K562 (cell line): Measurements from ENCODE around the gene TRMT112. TPM values are rescaled to one million over a fixed set of nuclear protein-coding genes. Genes with fewer than 3 reads are reported as not detected.
A peak's percentile ranks its signal among the peaks of the same experiment; 100 is the strongest.

ENCODE experiments used
- BRF1 ChIP-seq: IDR thresholded peaks from 3 replicates; pipeline ENCODE4 v1.6.1; 2011; ENCODE audit warnings: borderline replicate concordance, mild to moderate bottlenecking; ENCODE audit not compliant: insufficient read length; ENCODE audit errors: extremely low read depth
- CBX5 ChIP-seq: IDR thresholded peaks from 2 replicates; pipeline ENCODE4 v1.6.1; 2014; ENCODE audit warnings: low read depth, borderline replicate concordance
- HNRNPH1 ChIP-seq: fragments of 200-400 bp; formaldehyde crosslinking; optimal IDR thresholded peaks from 2 replicates; pipeline ENCODE3; 2017; ENCODE audit warnings: low read depth, mild to moderate bottlenecking, low read length, moderate library complexity
- LCOR ChIP-seq: sonication (generic); formaldehyde crosslinking; IDR thresholded peaks from 2 replicates; pipeline ENCODE4 v1.8.0; 2022; ENCODE audit warnings: mild to moderate bottlenecking, missing genetic modification reagents
- MYNN ChIP-seq, 2 experiments: sonication (generic); formaldehyde crosslinking in 1 of 2; IDR thresholded peaks; 2 replicates each; pipeline versions ENCODE4 v1.5.0 to v1.6.1; 2016 to 2020; ENCODE audit warnings: antibody characterized with exemption in 1 of 2, missing genetic modification reagents in 1 of 2
- NCOA6 ChIP-seq: fragments of 450-650 bp; IDR thresholded peaks from 2 replicates; pipeline ENCODE4 v1.6.1; 2017; ENCODE audit warnings: mild to moderate bottlenecking
- PHF20 ChIP-seq: fragments of 450-650 bp; IDR thresholded peaks from 2 replicates; pipeline ENCODE4 v1.6.1; 2018; ENCODE audit not compliant: partially characterized antibody
- RAD51 ChIP-seq: fragments of 450-650 bp; IDR thresholded peaks from 2 replicates; pipeline ENCODE4 v1.7.1; 2016; ENCODE audit warnings: low read depth, mild to moderate bottlenecking, borderline replicate concordance
- SLC30A9 ChIP-seq: fragments of 250-450 bp; sonication (Bioruptor Pico); IDR thresholded peaks from 2 replicates; pipeline ENCODE4 v1.8.0; 2022; ENCODE audit warnings: mild to moderate bottlenecking, moderate library complexity
- SMARCE1 ChIP-seq: fragments of 450-650 bp; IDR thresholded peaks from 2 replicates; pipeline ENCODE4 v1.7.1; 2016; ENCODE audit warnings: mild to moderate bottlenecking
- STAG1 ChIP-seq: sonication (generic); formaldehyde crosslinking; IDR thresholded peaks from 2 replicates; pipeline ENCODE4 v1.5.0; 2020; ENCODE audit warnings: missing genetic modification reagents, borderline replicate concordance
- XRCC3 ChIP-seq: fragments of 450-650 bp; IDR thresholded peaks from 2 replicates; pipeline ENCODE4 v1.6.1; 2017; ENCODE audit warnings: mild to moderate bottlenecking, moderate library complexity
- ZNF274 ChIP-seq: IDR thresholded peaks from 2 replicates; pipeline ENCODE4 v1.6.1; 2011; ENCODE audit warnings: low read depth, mild to moderate bottlenecking, low read length, moderate library complexity, borderline replicate concordance
- polyA plus RNA-seq, 8 experiments: library from polyadenylated mRNA; depleted of rRNA in 4 of 8; stranded (reverse) in 5 of 8; unstranded in 3 of 8; fragments of >200 nt; fragmentation: Nextera tagmentation in 2 of 8; fragmentation: Illumina TruSeq in 1 of 8; extraction: Ambion mirVana in 2 of 8; extraction: Trizol in 1 of 8; gene quantifications; 2 replicates each; pipeline versions ENCODE4 v1.2.1 to v1.2.3, GENCODE V29; 2011 to 2014; ENCODE audit warnings: inconsistent platforms in 1 of 8, missing spikeins in 1 of 8
- total RNA-seq, 7 experiments: library from RNA; depleted of rRNA in 6 of 7; stranded (reverse); fragments of >200 nt in 6 of 7; fragmentation: Illumina TruSeq in 2 of 7; extraction: Trizol in 2 of 7; gene quantifications; 2 replicates each; pipeline versions ENCODE4 v1.2.1 to v1.2.3, GENCODE V29; 2011 to 2021; ENCODE audit warnings: low replicate concordance in 1 of 7
- TF ChIP-seq, protein P1 (sequence below): fragments of 450-650 bp; IDR thresholded peaks from 2 replicates; pipeline ENCODE4 v1.6.1; 2016; ENCODE audit warnings: borderline replicate concordance
- TF ChIP-seq, protein P2 (sequence below): fragments of 250-450 bp; sonication (Bioruptor Pico); IDR thresholded peaks from 2 replicates; pipeline ENCODE4 v1.5.0; 2021
- TF ChIP-seq, protein P3 (sequence below): fragments of 250-450 bp; sonication (Bioruptor Pico); IDR thresholded peaks from 2 replicates; pipeline ENCODE4 v1.9.0; 2021; ENCODE audit warnings: mild to moderate bottlenecking
- TF ChIP-seq, protein P4 (sequence below): fragments of 450-650 bp; IDR thresholded peaks from one replicate; pipeline ENCODE4 v1.6.1; 2018; ENCODE audit warnings: mild to moderate bottlenecking, moderate library complexity; ENCODE audit not compliant: partially characterized antibody
- TF ChIP-seq, protein P5 (sequence below): IDR thresholded peaks from 2 replicates; pipeline ENCODE4 v1.6.1; 2014; ENCODE audit warnings: antibody characterized with exemption
- TF ChIP-seq, protein P6 (sequence below): fragments of 450-650 bp; IDR thresholded peaks from 2 replicates; pipeline ENCODE4 v1.6.1; 2016

Gene TRMT112
- total and polyA plus RNA-seq, 9 of the 15 experiments (the other 6 are each of a cell fraction or from before 2014, with no cell fraction given) = 162 to 444 (median 300) TPM

DNA sequence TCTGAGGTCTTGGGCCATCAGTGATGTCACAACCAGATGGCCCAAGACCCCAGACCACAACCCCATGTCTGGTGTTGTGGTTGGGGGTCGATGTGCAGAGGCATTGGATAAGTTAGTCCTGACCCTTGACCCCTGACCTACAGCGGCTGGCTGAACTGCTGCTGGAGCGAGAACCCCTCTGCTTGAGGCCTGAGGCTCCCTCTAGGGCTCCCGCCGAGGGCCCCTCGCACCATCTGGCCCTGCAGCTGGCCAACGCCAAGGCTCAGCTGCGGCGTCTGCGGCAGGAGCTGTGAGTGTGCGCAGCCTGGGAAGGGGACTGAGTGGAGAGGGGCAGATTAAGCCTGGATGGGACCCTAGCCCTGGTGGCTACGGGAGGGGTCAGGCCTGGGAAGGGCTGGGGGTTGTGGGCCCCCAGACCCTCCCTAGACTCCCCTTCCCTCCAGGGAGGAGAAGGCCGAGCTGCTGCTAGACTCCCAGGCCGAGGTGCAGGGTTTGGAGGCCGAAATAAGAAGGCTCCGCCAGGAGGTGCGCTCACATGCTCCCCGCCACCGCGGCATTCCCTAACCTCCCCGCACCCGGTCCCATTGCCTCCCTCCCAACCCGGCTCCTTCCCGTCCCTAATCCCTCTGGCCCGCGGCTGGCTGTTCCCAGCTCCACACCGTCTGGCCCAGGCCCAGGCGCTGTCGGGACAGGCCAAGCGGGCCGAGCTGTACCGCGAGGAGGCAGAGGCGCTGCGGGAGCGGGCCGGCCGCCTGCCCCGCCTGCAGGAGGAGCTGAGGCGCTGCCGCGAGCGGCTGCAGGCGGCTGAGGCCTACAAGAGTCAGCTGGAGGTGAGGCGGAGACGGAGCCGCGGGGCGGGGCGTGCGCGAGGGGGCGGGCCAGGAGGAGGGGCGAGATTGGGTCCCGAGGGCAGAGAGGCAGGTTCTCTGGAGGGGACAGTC is 24.8 kb upstream of the TRMT112 start (continued):
- TF ChIP-seq, protein P1, sequence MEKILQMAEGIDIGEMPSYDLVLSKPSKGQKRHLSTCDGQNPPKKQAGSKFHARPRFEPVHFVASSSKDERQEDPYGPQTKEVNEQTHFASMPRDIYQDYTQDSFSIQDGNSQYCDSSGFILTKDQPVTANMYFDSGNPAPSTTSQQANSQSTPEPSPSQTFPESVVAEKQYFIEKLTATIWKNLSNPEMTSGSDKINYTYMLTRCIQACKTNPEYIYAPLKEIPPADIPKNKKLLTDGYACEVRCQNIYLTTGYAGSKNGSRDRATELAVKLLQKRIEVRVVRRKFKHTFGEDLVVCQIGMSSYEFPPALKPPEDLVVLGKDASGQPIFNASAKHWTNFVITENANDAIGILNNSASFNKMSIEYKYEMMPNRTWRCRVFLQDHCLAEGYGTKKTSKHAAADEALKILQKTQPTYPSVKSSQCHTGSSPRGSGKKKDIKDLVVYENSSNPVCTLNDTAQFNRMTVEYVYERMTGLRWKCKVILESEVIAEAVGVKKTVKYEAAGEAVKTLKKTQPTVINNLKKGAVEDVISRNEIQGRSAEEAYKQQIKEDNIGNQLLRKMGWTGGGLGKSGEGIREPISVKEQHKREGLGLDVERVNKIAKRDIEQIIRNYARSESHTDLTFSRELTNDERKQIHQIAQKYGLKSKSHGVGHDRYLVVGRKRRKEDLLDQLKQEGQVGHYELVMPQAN = no peak
- TF ChIP-seq, protein P2, sequence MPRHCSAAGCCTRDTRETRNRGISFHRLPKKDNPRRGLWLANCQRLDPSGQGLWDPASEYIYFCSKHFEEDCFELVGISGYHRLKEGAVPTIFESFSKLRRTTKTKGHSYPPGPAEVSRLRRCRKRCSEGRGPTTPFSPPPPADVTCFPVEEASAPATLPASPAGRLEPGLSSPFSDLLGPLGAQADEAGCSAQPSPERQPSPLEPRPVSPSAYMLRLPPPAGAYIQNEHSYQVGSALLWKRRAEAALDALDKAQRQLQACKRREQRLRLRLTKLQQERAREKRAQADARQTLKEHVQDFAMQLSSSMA (CRISPR knock-in tag) = no peak
- TF ChIP-seq PHF20 (peak; percentile 73), CBX5 (no peak), BRF1 (no peak), SMARCE1 (no peak), MYNN (IDR thresholded peaks at IDR 0.05) (no peak), MYNN (CRISPR knock-in tag; IDR thresholded peaks at IDR 0.05) (no peak), XRCC3 (no peak), ZNF274 (no peak), LCOR (CRISPR knock-in tag) (no peak), NCOA6 (no peak), HNRNPH1 (no peak), SLC30A9 (CRISPR knock-in tag) (no peak), RAD51 (no peak), STAG1 (CRISPR knock-in tag) (no peak)
- TF ChIP-seq, protein P3, sequence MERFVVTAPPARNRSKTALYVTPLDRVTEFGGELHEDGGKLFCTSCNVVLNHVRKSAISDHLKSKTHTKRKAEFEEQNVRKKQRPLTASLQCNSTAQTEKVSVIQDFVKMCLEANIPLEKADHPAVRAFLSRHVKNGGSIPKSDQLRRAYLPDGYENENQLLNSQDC (CRISPR knock-in tag) = no peak
- TF ChIP-seq, protein P4, sequence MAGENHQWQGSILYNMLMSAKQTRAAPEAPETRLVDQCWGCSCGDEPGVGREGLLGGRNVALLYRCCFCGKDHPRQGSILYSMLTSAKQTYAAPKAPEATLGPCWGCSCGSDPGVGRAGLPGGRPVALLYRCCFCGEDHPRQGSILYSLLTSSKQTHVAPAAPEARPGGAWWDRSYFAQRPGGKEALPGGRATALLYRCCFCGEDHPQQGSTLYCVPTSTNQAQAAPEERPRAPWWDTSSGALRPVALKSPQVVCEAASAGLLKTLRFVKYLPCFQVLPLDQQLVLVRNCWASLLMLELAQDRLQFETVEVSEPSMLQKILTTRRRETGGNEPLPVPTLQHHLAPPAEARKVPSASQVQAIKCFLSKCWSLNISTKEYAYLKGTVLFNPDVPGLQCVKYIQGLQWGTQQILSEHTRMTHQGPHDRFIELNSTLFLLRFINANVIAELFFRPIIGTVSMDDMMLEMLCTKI = no peak
- TF ChIP-seq, protein P5, sequence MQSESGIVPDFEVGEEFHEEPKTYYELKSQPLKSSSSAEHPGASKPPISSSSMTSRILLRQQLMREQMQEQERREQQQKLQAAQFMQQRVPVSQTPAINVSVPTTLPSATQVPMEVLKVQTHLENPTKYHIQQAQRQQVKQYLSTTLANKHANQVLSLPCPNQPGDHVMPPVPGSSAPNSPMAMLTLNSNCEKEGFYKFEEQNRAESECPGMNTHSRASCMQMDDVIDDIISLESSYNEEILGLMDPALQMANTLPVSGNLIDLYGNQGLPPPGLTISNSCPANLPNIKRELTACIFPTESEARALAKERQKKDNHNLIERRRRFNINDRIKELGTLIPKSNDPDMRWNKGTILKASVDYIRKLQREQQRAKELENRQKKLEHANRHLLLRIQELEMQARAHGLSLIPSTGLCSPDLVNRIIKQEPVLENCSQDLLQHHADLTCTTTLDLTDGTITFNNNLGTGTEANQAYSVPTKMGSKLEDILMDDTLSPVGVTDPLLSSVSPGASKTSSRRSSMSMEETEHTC = peak; percentile 43; the same call in 1 of the 2 replicates
- TF ChIP-seq, protein P6, sequence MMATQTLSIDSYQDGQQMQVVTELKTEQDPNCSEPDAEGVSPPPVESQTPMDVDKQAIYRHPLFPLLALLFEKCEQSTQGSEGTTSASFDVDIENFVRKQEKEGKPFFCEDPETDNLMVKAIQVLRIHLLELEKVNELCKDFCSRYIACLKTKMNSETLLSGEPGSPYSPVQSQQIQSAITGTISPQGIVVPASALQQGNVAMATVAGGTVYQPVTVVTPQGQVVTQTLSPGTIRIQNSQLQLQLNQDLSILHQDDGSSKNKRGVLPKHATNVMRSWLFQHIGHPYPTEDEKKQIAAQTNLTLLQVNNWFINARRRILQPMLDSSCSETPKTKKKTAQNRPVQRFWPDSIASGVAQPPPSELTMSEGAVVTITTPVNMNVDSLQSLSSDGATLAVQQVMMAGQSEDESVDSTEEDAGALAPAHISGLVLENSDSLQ = no peak
